T-helper 22 cell (primary cell): ENCODE results near the gene ATP1A1.

Source experiments
- DNase-seq: peaks from one replicate; pipeline ENCODE4 v3.0.0-alpha.2; 2020; ENCODE audit warnings: low read depth

ATP1A1 gene

DNA sequence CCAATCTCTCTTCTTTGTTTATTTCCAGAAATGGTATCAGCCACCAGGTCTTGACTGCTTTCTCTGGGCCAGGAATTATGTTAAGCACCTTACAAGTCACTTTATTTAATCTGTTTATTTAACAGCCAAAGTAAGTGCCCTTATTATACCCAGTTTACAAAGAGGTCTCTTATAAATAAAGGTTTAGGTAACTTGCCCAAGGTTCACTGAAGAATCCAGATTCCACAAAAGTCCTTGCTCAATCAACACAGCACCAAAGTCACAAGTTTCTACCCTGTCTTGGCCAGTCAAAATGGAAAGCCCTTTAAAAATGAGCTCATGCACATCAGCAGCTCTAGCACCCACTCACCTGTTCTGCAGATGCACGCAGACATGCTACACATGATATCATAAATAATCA is 28.0 kb upstream of the ATP1A1 start:
- DNase-seq: no peak

GRCh38 chr1:116345843-116346242 is 27.2 kb upstream of the ATP1A1 start:
- DNase-seq: peak; percentile 45

- DNase-seq: no peak
These were observed 25.9 kb upstream of the ATP1A1 start for GRCh38 chr1:116346943-116347673.

GRCh38 chr1:116347696-116348095 is 25.3 kb upstream of the ATP1A1 start:
- DNase-seq: no peak

- no peak for DNase-seq
These were observed 22.9 kb upstream of the ATP1A1 start for GRCh38 chr1:116350097-116350645.

GRCh38 chr1:116351914-116352313 is 21.1 kb upstream of the ATP1A1 start:
- no peak for DNase-seq

- no peak for DNase-seq
These were observed 20.7 kb upstream of the ATP1A1 start for GRCh38 chr1:116352349-116352813.

GRCh38 chr1:116353155-116353554 is 19.9 kb upstream of the ATP1A1 start:
- DNase-seq: no peak

- no peak for DNase-seq
These were observed 17.0 kb upstream of the ATP1A1 start for GRCh38 chr1:116356067-116356466.

- no peak for DNase-seq
These were observed 16.4 kb upstream of the ATP1A1 start for GRCh38 chr1:116356673-116357072.

- no peak for DNase-seq
These were observed 15.6 kb upstream of the ATP1A1 start for GRCh38 chr1:116357487-116357886.

DNA sequence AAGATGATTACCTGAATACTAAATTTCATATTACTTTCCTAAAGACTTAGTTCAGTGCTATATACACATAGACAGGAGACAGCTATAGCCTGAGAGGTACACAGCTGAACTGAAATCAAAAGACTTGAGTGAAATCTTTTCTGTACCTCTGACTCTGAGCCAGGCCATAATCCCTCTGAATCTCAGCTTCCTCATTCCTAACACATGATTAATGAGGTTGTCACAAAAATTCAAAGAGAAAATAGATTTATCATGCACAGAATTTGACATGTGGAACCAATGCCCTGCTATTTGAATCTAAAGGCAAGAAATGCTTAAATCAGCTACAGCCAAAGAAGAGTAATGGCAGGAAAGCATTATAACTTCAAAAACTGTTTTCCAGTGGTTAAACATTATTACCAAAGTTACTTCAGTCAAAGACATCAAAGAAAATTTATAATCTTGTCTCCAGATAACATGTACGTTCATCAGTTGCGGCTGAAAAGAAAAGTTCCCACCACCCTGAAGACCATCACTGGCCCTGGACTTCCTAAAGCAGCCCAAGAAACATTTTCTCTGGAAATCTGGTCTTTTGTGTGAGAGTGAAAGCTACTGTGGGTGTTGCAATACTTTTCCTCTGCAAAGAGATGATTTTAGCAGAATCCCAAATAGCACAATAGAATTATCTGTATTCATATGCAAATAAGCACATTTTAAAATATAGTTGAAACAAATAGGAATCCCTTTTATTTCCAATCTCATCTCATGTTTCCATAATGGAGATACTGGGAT is 13.8 kb upstream of the ATP1A1 start:
- no peak for DNase-seq

DNA sequence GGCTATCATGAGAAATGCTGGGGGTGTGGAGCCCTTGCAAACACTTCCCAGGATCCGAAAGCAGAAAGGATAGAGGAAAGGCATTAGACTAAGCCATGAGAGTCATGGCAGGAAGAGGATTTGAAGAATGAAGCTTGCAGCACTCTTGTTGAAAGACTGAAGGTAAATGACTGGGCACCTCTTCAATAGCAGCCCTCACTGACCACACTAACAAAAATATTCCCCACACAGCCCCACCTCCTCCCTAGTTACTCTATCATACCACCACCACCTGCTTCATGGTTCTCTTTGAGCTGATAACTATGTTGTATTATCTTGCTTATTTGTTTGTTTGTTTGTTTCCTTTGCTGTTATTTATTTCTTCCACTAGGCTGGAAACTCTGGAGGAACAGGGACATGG is 13.2 kb upstream of the ATP1A1 start:
- no peak for DNase-seq

GRCh38 chr1:116360429-116361173 is 12.4 kb upstream of the ATP1A1 start:
- DNase-seq: no peak

GRCh38 chr1:116361648-116362047 is 11.4 kb upstream of the ATP1A1 start:
- no peak for DNase-seq

DNA sequence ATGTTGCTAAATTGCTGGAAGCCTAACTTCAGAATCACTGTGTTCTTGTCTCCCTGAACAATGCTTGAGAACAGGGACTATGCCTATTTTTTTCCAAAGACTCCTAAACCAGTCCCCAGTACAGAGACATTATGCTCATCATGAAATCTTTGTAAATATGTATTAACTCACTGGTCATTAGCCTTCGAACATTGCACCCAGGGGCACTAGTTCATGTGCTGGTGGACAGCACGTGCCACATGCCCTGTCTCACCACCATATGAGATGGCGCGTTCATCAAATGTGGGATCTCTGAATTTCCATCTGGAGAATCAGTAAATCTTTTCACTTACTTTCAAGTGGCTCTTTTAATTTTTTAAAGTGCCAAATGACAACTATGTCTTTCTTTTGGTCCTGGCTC is 11.0 kb upstream of the ATP1A1 start:
- DNase-seq: no peak

- no peak for DNase-seq
These were observed 7.7 kb upstream of the ATP1A1 start for GRCh38 chr1:116365353-116365780.

DNA sequence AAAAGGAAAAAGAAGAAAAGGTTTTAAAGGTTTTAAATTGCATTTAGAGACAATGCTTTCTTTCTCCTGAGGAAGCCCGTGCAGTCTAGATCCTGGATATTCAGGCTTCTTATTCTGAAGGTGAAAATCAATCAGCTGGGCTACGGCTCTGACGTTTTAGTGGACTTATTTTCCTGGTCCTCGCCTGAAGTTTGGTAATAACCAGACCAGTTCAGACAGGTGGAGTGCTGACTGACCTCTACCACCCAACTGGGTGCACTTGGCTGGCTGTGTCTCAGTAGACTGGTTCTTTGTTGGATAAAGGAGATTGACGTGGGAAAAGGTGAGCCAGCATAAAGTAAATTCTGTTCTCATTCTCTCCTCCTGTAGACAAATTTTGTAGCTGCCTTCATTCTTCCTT is 7.2 kb upstream of the ATP1A1 start:
- no peak for DNase-seq

GRCh38 chr1:116367256-116367945 is 5.6 kb upstream of the ATP1A1 start:
- DNase-seq: no peak

DNA sequence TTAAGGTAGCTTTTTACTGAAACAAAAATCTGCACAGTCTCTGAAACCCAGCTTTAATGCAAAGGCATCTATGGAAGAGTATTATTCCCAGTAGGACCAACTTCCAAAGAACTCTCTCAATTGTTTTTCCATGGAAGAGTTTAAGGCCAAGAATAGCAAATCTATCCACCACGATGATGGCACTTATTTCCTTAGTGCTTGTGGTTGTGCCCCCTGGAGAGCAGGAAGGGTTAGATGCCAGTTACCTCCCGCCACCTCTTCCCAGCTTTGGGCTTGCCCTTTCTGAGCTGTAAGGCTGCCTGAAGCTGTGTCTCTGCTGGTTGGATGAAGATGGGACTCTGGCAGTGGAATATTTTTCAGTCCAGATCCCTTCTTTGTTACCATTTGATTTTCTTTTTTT is 4.8 kb upstream of the ATP1A1 start:
- no peak for DNase-seq

DNA sequence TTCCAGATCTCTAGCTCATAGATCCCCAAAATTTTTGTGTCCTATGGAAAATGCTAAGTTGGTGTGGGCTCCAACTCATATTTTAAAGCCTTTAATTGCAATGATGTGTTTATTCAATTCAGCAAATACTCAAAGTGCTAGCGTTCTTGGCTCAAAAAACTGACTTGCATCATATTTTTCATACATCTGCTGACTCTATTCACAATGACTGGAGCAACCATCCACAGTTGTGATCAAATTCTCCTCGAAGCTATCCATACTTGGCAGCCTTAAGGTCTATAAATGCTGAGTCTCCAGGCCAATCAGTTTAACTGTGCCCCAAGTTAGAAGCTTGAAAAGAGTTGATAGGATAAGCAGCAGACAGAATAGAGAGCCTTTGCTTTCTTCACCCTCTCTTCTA is 2.9 kb upstream of the ATP1A1 start:
- no peak for DNase-seq

DNA sequence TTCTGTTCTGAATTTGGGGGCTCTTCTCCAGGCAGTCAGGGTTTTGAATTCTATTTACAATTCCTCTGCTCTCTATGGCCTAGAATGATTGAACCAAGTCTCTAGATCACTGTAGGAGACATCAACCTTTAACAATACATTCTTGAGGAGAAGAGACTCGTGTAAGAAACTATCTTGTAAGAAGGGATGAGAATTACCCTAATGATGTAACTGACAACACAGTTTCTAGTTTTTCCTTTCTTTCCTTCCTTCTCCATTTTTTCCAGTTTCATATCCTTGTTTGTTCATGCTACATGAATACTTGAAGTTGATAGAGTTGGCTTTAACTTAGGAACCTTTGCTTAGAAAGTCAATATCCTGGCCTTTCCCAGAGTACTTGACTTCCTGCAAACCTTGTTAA is 1.3 kb upstream of the ATP1A1 start:
- DNase-seq: no peak
